IMR-90 (cell line): ENCODE results near the gene NTM. TPM values are rescaled to one million over a fixed set of nuclear protein-coding genes. Genes with fewer than 3 reads are reported as not detected.

Source experiments
- ATAC-seq: fragments of 200-7000 bp; cut with Tn5 transposase; 2 replicates; pipeline ENCODE4 v1.9.1; 2020; ENCODE audit warnings: low read depth, mild to moderate bottlenecking, moderate library complexity
- BruUV-seq: library from RNA; stranded (reverse); fragments of 400-500 nt; replicated peaks from 2 replicates; lab custom pipeline; 2021; lab: Mats Ljungman, UMichigan
- CTCF ChIA-PET: fragments of 300-600 bp; formaldehyde crosslinking; extraction: SDS; loops from one replicate; lab custom pipeline; 2021; ENCODE audit warnings: antibody characterized with exemption; lab: Yijun Ruan, JAX
- POLR2A ChIA-PET: fragments of 300-600 bp; sonication (Branson Sonifier 250); formaldehyde crosslinking; loops from one replicate; lab custom pipeline; 2022; ENCODE audit warnings: antibody characterized with exemption; ENCODE audit not compliant: unreplicated experiment; lab: Charles Lee
- DNase-seq: peaks from one replicate; pipeline ENCODE4 v3.0.0; 2013
- H2AFZ ChIP-seq: replicated peaks from 2 replicates; pipeline ENCODE3; 2013; ENCODE audit warnings: low read length, mild to moderate bottlenecking; ENCODE audit not compliant: poor library complexity
- H2AK5ac ChIP-seq: 2 replicates; pipeline ENCODE4 v1.6.1; 2013; ENCODE audit warnings: low read depth, low read length, inconsistent platforms
- H2AK9ac ChIP-seq: replicated peaks from 2 replicates; pipeline ENCODE3; 2013; ENCODE audit warnings: mild to moderate bottlenecking, low read depth, low read length, moderate library complexity; ENCODE audit not compliant: poor library complexity
- H2BK120ac ChIP-seq: 2 replicates; pipeline ENCODE4 v1.6.1; 2013; ENCODE audit warnings: low read depth, low read length, inconsistent platforms
- H2BK15ac ChIP-seq: 3 replicates; pipeline ENCODE4 v1.6.1; 2013; ENCODE audit warnings: low read depth, low read length, inconsistent platforms
- H2BK20ac ChIP-seq: 2 replicates; pipeline ENCODE4 v1.6.1; 2013; ENCODE audit warnings: low read depth, mild to moderate bottlenecking, inconsistent platforms, low read length, moderate library complexity
- H2BK5ac ChIP-seq: 2 replicates; pipeline ENCODE4 v1.6.1; 2013; ENCODE audit warnings: mild to moderate bottlenecking, low read depth, low read length, inconsistent platforms; ENCODE audit not compliant: poor library complexity, severe bottlenecking
- H3K14ac ChIP-seq: replicated peaks from 2 replicates; pipeline ENCODE4 v1.6.1; 2013; ENCODE audit warnings: low read depth, low read length, inconsistent platforms
- H3K18ac ChIP-seq: 2 replicates; pipeline ENCODE4 v1.6.1; 2013; ENCODE audit warnings: low read depth, low read length, control low read depth
- H3K23ac ChIP-seq: 2 replicates; pipeline ENCODE4 v1.6.1; 2013; ENCODE audit warnings: low read depth, low read length, inconsistent platforms
- H3K27ac ChIP-seq: 2 replicates; pipeline ENCODE4 v1.5.1; 2013; ENCODE audit warnings: mild to moderate bottlenecking, control low read depth, low read length; ENCODE audit not compliant: insufficient read depth
- H3K27me3 ChIP-seq: 2 replicates; pipeline ENCODE4 v1.6.1; 2013; ENCODE audit warnings: low read length; ENCODE audit not compliant: control insufficient read depth, insufficient read depth
- H3K36me3 ChIP-seq: 2 replicates; pipeline ENCODE4 v1.6.1; 2013; ENCODE audit warnings: low read length, mixed read lengths; ENCODE audit not compliant: control insufficient read depth, insufficient read depth
- H3K4ac ChIP-seq: 2 replicates; pipeline ENCODE4 v1.6.1; 2013; ENCODE audit warnings: low read depth, low read length, inconsistent platforms
- H3K4me1 ChIP-seq: 2 replicates; pipeline ENCODE4 v1.6.1; 2013; ENCODE audit warnings: low read length, mixed read lengths; ENCODE audit not compliant: control insufficient read depth, insufficient read depth
- H3K4me2 ChIP-seq: 2 replicates; pipeline ENCODE4 v1.6.1; 2013; ENCODE audit warnings: low read depth, mild to moderate bottlenecking, control low read depth, low read length, moderate library complexity
- H3K4me3 ChIP-seq: 2 replicates; pipeline ENCODE4 v1.5.1; 2013; ENCODE audit warnings: low read depth, mild to moderate bottlenecking, control low read depth, low read length, moderate library complexity; ENCODE audit not compliant: insufficient read depth
- H3K56ac ChIP-seq: 2 replicates; pipeline ENCODE4 v1.6.1; 2013; ENCODE audit warnings: low read length, inconsistent platforms; ENCODE audit not compliant: insufficient read depth; ENCODE audit errors: extremely low read depth
- H3K79me1 ChIP-seq, 2 experiments: 2 replicates each; pipeline ENCODE4 v1.6.1; 2013; ENCODE audit warnings: low read length in 2 of 2, inconsistent platforms in 1 of 2, low read depth in 1 of 2
- H3K9ac ChIP-seq: 2 replicates; pipeline ENCODE4 v1.6.1; 2013; ENCODE audit warnings: low read depth, low read length, control low read depth
- H3K9me1 ChIP-seq: 2 replicates; pipeline ENCODE4 v1.6.1; 2013; ENCODE audit warnings: low read length, inconsistent platforms; ENCODE audit not compliant: insufficient read depth
- H3K9me3 ChIP-seq: 2 replicates; pipeline ENCODE4 v1.6.1; 2013; ENCODE audit warnings: low read length; ENCODE audit not compliant: control insufficient read depth, insufficient read depth
- H4K20me1 ChIP-seq: 2 replicates; pipeline ENCODE4 v1.6.1; 2013; ENCODE audit warnings: low read length, inconsistent platforms; ENCODE audit not compliant: insufficient read depth
- H4K5ac ChIP-seq: 2 replicates; pipeline ENCODE4 v1.6.1; 2013; ENCODE audit warnings: mild to moderate bottlenecking, low read depth, low read length, control low read depth
- H4K8ac ChIP-seq, 2 experiments: 2 replicates each; pipeline ENCODE4 v1.6.1; 2013; ENCODE audit warnings: low read depth in 2 of 2, low read length in 2 of 2, control low read depth in 1 of 2, inconsistent platforms in 1 of 2
- H4K91ac ChIP-seq: 2 replicates; pipeline ENCODE4 v1.6.1; 2013; ENCODE audit warnings: low read depth, low read length, inconsistent platforms; ENCODE audit not compliant: insufficient read depth
- CHD1 ChIP-seq: IDR thresholded peaks from 2 replicates; pipeline ENCODE4 v1.6.1; 2012; ENCODE audit warnings: low read depth, low read length, improper control_type of control experiment
- MAFK ChIP-seq: IDR thresholded peaks from 2 replicates; pipeline ENCODE4 v1.6.1; 2012; ENCODE audit warnings: low read depth, low read length, improper control_type of control experiment
- NFE2L2 ChIP-seq: fragments of 150-350 bp; IDR thresholded peaks from 2 replicates; pipeline ENCODE4 v1.6.1; 2016; ENCODE audit warnings: low read depth, mild to moderate bottlenecking, low read length
- WGBS, 2 experiments: methylation state at CpG; one replicate each; pipeline versions ENCODE4 v1.1.5 to v1.1.7; 2013; ENCODE audit warnings: missing lambda C conversion rate in 2 of 2; ENCODE audit not compliant: insufficient read length in 1 of 2; ENCODE audit errors: extremely low coverage in 2 of 2; 5-methylcytosine and 5-hydroxymethylcytosine counted together
- dilution Hi-C: fragments of 300-500 bp; cut with HindIII; formaldehyde crosslinking; loops from one replicate; pipeline ENCODE4 v1.14.3; 2018; ENCODE audit warnings: low sequenced_read_pairs; ENCODE audit not compliant: unreplicated experiment
- in situ Hi-C: fragments of 300-500 bp; cut with MboI; formaldehyde crosslinking; loops from 3 replicates; pipeline ENCODE4 v1.14.3; 2019; ENCODE audit warnings: low sequenced_read_pairs, inconsistent platforms, mixed read lengths
- intact Hi-C: fragments of 100-400 bp; cut with micrococcal nuclease; formaldehyde crosslinking; loops from 2 replicates; pipeline ENCODE4 v1.10.0; 2022
- polyA plus RNA-seq, 3 experiments: library from polyadenylated mRNA; depleted of rRNA; stranded (reverse); fragments of >200 nt; gene quantifications; 2 replicates each; pipeline ENCODE4 v1.2.3, GENCODE V29; 2012; ENCODE audit warnings: low replicate concordance in 1 of 3
- total RNA-seq: library from RNA; depleted of rRNA; stranded (reverse); fragments of >200 nt; gene quantifications from 2 replicates; pipeline ENCODE4 v1.2.3, GENCODE V29; 2012

The NTM gene
- total and polyA plus RNA-seq, 2 of the 4 experiments (the other 2 are of a cell fraction): 19.5 to 25.5 TPM

GRCh38 chr11:131385763-131386390 lies 15.5 kb downstream of the NTM start:
- no peak overlapping the region for H3K9ac ChIP-seq
- H3K4me2 ChIP-seq: no peak overlapping the region
- no peak overlapping the region for H3K27ac ChIP-seq
- no peak overlapping the region for H2BK120ac ChIP-seq
- H4K8ac ChIP-seq: no peak overlapping the region
- DNase-seq: no peak
- no peak overlapping the region for H2AK9ac ChIP-seq
- BruUV-seq: no TSS peak
- no peaks in the 10 kb centered on the region for H3K9me3 ChIP-seq
- H3K18ac ChIP-seq: no peak overlapping the region
- ChIA-PET CTCF (no interaction called here), POLR2A (interaction anchor here (0.6 kb wide), 1 partner anchor 778 kb away, joined by 5 read pairs; no protein-coding TSS in a partner anchor)
- H4K91ac ChIP-seq: no peak overlapping the region
- no peak overlapping the region for H2BK20ac ChIP-seq
- no peaks in the 10 kb centered on the region for H3K27me3 ChIP-seq
- no peak overlapping the region for H2BK5ac ChIP-seq
- H2BK15ac ChIP-seq: no peak overlapping the region
- no peaks in the 10 kb centered on the region for H3K36me3 ChIP-seq
- H3K79me1 ChIP-seq: no peaks in the 10 kb centered on the region
- dilution Hi-C loops: no loop called here
- H3K4ac ChIP-seq: no peak overlapping the region
- no peaks in the 10 kb centered on the region for H3K4me1 ChIP-seq
- ATAC-seq: no peak
- H3K56ac ChIP-seq: no peak overlapping the region
- H2AFZ ChIP-seq: no peak overlapping the region
- no CpG with 5 or more reads among the region's 4 CpGs for WGBS, 2 experiments
- no peak overlapping the region for H3K4me3 ChIP-seq
- H3K14ac ChIP-seq: no peak overlapping the region
- TF ChIP-seq MAFK (peak; percentile 34; the same call in 1 of the 2 replicates), NFE2L2 (peak; percentile 71), CHD1 (no peak)
- H3K9me1 ChIP-seq: no peaks in the 10 kb centered on the region
- no peaks in the 10 kb centered on the region for H4K20me1 ChIP-seq
- no peak overlapping the region for H3K23ac ChIP-seq
- H4K5ac ChIP-seq: no peak overlapping the region
- intact Hi-C loops: no loop called here
- H2AK5ac ChIP-seq: no peak overlapping the region
- in situ Hi-C loops: no loop called here
